GM12878 (cell line): ENCODE results near the gene PSG2. TPM values are rescaled to one million over a fixed set of nuclear protein-coding genes. Genes with fewer than 3 reads are reported as not detected.
"Not testable (repeated sequence)": the region's sequence is repeated elsewhere in the genome, so short reads cannot be mapped to it uniquely, and the experiment has no call there.

Source experiments
- ATAC-seq: fragments of 200-7000 bp; cut with Tn5 transposase; 3 replicates; pipeline ENCODE4 v1.9.1; 2020; ENCODE audit warnings: mild to moderate bottlenecking, moderate library complexity
- BruUV-seq: library from RNA; stranded (reverse); fragments of 400-500 nt; replicated peaks from 2 replicates; lab custom pipeline; 2021; lab: Mats Ljungman, UMichigan
- CTCF ChIA-PET: fragments of 300-600 bp; sonication (Branson Sonifier 250); formaldehyde crosslinking; extraction: SDS; loops from one replicate; lab custom pipeline; 2021; ENCODE audit warnings: inconsistent platforms; lab: Yijun Ruan, JAX
- POLR2A ChIA-PET: fragments of 350-600 bp; formaldehyde crosslinking; extraction: SDS; loops from one replicate; lab custom pipeline; 2021; ENCODE audit warnings: inconsistent platforms; lab: Charles Lee
- RAD21 ChIA-PET: fragments of 300-600 bp; sonication (Branson Sonifier 250); formaldehyde crosslinking; loops from one replicate; lab custom pipeline; 2023; ENCODE audit warnings: antibody characterized with exemption; ENCODE audit not compliant: unreplicated experiment; lab: Charles Lee
- SMC1A ChIA-PET: fragments of 300-600 bp; sonication (Branson Sonifier 250); formaldehyde crosslinking; loops from one replicate; lab custom pipeline; 2023; ENCODE audit not compliant: unreplicated experiment, uncharacterized antibody; lab: Charles Lee
- DNase-seq: peaks from one replicate; pipeline ENCODE4 v3.0.0-alpha.2; 2011; ENCODE audit warnings: low read depth, low spot score
- FAIRE-seq: peaks from 3 replicates; lab custom pipeline; 2011; peaks lifted over from hg19 to GRCh38; lab: Jason Lieb, UNC
- H2AFZ ChIP-seq: 2 replicates; pipeline ENCODE4 v1.6.0; 2011; ENCODE audit warnings: low read depth, low read length, control low read depth; ENCODE audit not compliant: control insufficient read depth
- H3K27ac ChIP-seq: 2 replicates; pipeline ENCODE4 v1.5.1; 2011; ENCODE audit warnings: control low read depth; ENCODE audit not compliant: control insufficient read depth, insufficient read depth
- H3K27me3 ChIP-seq, 2 experiments: replicated peaks in 1 of 2; 2 replicates each; pipeline versions ENCODE4 v1.6.0 to v1.6.1; 2011; ENCODE audit warnings: low read length in 1 of 2; ENCODE audit not compliant: control insufficient read depth in 2 of 2, insufficient read depth in 2 of 2
- H3K36me3 ChIP-seq, 2 experiments: 2 replicates each; pipeline ENCODE4 v1.5.1; 2011; ENCODE audit warnings: low read length in 1 of 2; ENCODE audit not compliant: control insufficient read depth in 2 of 2, insufficient read depth in 2 of 2
- H3K4me1 ChIP-seq: 2 replicates; pipeline ENCODE4 v1.6.1; 2011; ENCODE audit warnings: mild to moderate bottlenecking, low read length, moderate library complexity, mixed read lengths; ENCODE audit not compliant: control insufficient read depth, insufficient read depth
- H3K4me2 ChIP-seq: 2 replicates; pipeline ENCODE4 v1.6.0; 2011; ENCODE audit warnings: control low read depth; ENCODE audit not compliant: control insufficient read depth, insufficient read depth
- H3K4me3 ChIP-seq: fragments of 200-600 bp; sonication (generic); 2 replicates; pipeline ENCODE4 v1.5.1; 2016
- H3K79me2 ChIP-seq: 2 replicates; pipeline ENCODE4 v1.6.0; 2011; ENCODE audit warnings: low read length; ENCODE audit not compliant: control insufficient read depth, insufficient read depth
- H3K9ac ChIP-seq: 2 replicates; pipeline ENCODE4 v1.8.0; 2011; ENCODE audit warnings: low read length, control low read depth, mixed read lengths; ENCODE audit not compliant: control insufficient read depth, insufficient read depth
- H3K9me3 ChIP-seq: replicated peaks from 3 replicates; pipeline ENCODE4 v1.5.1; 2011; ENCODE audit warnings: mild to moderate bottlenecking, low read length; ENCODE audit not compliant: control insufficient read depth, insufficient read depth
- H4K20me1 ChIP-seq: 2 replicates; pipeline ENCODE4 v1.6.0; 2011; ENCODE audit not compliant: control insufficient read depth, insufficient read depth
- WGBS: methylation state at CpG from one replicate; pipeline ENCODE4 v1.1.6; 2016; ENCODE audit warnings: low lambda C conversion rate; ENCODE audit not compliant: insufficient replicate concordance, insufficient coverage; ENCODE audit errors: missing lambda C conversion rate; 5-methylcytosine and 5-hydroxymethylcytosine counted together
- in situ Hi-C: fragments of 300-500 bp; cut with MboI; formaldehyde crosslinking; loops from 9 replicates; pipeline ENCODE4 v1.14.3; 2018; ENCODE audit warnings: mixed read lengths
- intact Hi-C: fragments of 100-400 bp; cut with micrococcal nuclease; formaldehyde crosslinking; loops from one replicate; pipeline ENCODE4 v1.14.2; 2022; ENCODE audit not compliant: unreplicated experiment
- polyA plus RNA-seq, 11 experiments: library from polyadenylated mRNA; depleted of rRNA in 4 of 11; unstranded in 6 of 11; stranded (reverse) in 5 of 11; fragments of >200 nt; fragmentation: Nextera tagmentation in 4 of 11; fragmentation: Illumina TruSeq in 1 of 11; extraction: Ambion mirVana in 4 of 11; extraction: Trizol in 1 of 11; gene quantifications; 1 replicate in 1 of 11; 2 replicates in 10 of 11; pipeline versions ENCODE4 v1.2.1 to v1.2.3, GENCODE V29; 2011 to 2016; ENCODE audit warnings: inconsistent platforms in 2 of 11, missing spikeins in 2 of 11, low read depth in 1 of 11
- total RNA-seq, 4 experiments: library from RNA; depleted of rRNA in 3 of 4; stranded (reverse); fragments of >200 nt in 3 of 4; fragmentation: Illumina TruSeq in 1 of 4; extraction: Trizol in 1 of 4; gene quantifications; 2 replicates each; pipeline versions ENCODE4 v1.2.1 to v1.2.3, GENCODE V29; 2013 to 2021
- TF ChIP-seq, protein P1 (sequence below), 3 experiments: IDR thresholded peaks in 2 of 3; conservative IDR thresholded peaks in 1 of 3; 2 replicates each; pipeline ENCODE4 v1.5.1; 2011; ENCODE audit warnings: low read depth in 3 of 3, low read length in 3 of 3, mild to moderate bottlenecking in 3 of 3, control low read depth in 2 of 3, moderate library complexity in 2 of 3, inconsistent platforms in 1 of 3, mixed read lengths in 1 of 3; ENCODE audit not compliant: control insufficient read depth in 2 of 3, insufficient read depth in 1 of 3; ENCODE audit errors: extremely low read depth in 1 of 3

PSG2 gene
- total and polyA plus RNA-seq, 10 of the 15 experiments (the other 5 are each of a cell fraction or from before 2014, with no cell fraction given): not detected

DNA sequence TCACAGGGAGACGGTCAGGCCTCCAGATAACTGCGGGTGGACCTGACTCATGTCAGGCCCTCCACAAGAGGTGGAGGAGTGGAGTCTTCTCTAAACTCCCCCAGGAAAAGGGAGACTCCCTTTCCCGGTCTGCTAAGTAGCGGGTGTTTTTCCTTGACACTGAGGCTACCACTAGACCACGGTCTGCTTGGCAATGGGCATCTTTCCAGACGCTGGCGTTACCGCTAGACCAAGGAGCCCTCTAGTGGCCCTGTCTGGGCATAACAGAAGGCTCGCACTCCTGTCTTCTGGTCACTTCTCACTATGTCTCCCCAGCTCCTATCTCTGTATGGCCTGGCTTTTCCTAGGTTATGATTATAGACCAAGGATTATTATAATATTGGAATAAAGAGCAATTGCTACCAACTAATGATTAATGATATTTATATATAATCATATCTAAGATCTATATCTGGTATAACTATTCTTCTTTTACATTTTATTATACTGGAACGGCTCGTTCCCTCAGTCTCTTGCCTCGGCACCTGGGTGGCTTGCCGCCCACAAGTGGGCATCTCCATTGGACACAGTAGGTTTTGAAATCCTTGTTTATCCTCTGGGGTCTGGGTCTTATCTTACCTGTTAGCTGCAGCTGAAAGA is 5.3 kb upstream of the PSG2 start:
- not testable (repeated sequence) for BruUV-seq

GRCh38 chr19:43085796-43086530 is 3.5 kb upstream of the PSG2 start:
- H3K9me3 ChIP-seq, POLR2A ChIA-PET, in situ Hi-C loops, H3K79me2 ChIP-seq, DNase-seq, ATAC-seq, BruUV-seq, H3K27me3 ChIP-seq, SMC1A ChIA-PET, H4K20me1 ChIP-seq, CTCF ChIA-PET, H3K36me3 ChIP-seq, H3K4me3 ChIP-seq, H2AFZ ChIP-seq, H3K27ac ChIP-seq, FAIRE-seq, H3K4me2 ChIP-seq, RAD21 ChIA-PET, H3K9ac ChIP-seq, H3K4me1 ChIP-seq: not testable (repeated sequence)
- 19% methylated on average over 2 of the region's 2 CpGs for WGBS
- intact Hi-C loops: loop anchor here (10.0 kb wide), 1 partner anchor 151 kb away; the partner anchor contains the start of gene PSG7

More for the DNA sequence above, 5.3 kb upstream of the PSG2 start:
- FAIRE-seq, H4K20me1 ChIP-seq, POLR2A ChIA-PET, H3K79me2 ChIP-seq, in situ Hi-C loops, H2AFZ ChIP-seq, H3K4me1 ChIP-seq, RAD21 ChIA-PET, SMC1A ChIA-PET, H3K27me3 ChIP-seq, H3K9ac ChIP-seq, H3K4me3 ChIP-seq, ATAC-seq, H3K27ac ChIP-seq, H3K4me2 ChIP-seq, DNase-seq, H3K36me3 ChIP-seq, H3K9me3 ChIP-seq: not testable (repeated sequence)
- intact Hi-C loops: loop anchor here (10.0 kb wide), 1 partner anchor 153 kb away; the partner anchor contains the start of gene PSG7
- TF ChIP-seq, protein P1, sequence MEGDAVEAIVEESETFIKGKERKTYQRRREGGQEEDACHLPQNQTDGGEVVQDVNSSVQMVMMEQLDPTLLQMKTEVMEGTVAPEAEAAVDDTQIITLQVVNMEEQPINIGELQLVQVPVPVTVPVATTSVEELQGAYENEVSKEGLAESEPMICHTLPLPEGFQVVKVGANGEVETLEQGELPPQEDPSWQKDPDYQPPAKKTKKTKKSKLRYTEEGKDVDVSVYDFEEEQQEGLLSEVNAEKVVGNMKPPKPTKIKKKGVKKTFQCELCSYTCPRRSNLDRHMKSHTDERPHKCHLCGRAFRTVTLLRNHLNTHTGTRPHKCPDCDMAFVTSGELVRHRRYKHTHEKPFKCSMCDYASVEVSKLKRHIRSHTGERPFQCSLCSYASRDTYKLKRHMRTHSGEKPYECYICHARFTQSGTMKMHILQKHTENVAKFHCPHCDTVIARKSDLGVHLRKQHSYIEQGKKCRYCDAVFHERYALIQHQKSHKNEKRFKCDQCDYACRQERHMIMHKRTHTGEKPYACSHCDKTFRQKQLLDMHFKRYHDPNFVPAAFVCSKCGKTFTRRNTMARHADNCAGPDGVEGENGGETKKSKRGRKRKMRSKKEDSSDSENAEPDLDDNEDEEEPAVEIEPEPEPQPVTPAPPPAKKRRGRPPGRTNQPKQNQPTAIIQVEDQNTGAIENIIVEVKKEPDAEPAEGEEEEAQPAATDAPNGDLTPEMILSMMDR (IDR thresholded peaks at IDR 0.05 in 2 of 3, conservative IDR thresholded peaks at IDR 0.05 in 1 of 3; ENCODE audit: control insufficient read depth in 2 of 3, extremely low read depth in 1 of 3, insufficient read depth in 1 of 3, low read depth in 3 of 3, low read length in 3 of 3): peak in 2 of 3 experiments; percentile 15 to 39; a peak in 3 of 6 replicates
- CTCF ChIA-PET: interaction anchor here (0.7 kb wide), 1 partner anchor 386 kb away, joined by 3 read pairs; no protein-coding TSS in a partner anchor
- WGBS: 35% methylated on average over 13 of the region's 13 CpGs
